GM18502 (cell line): ENCODE results near the gene CSHL1.
"Not testable (repeated sequence)": the region's sequence is repeated elsewhere in the genome, so short reads cannot be mapped to it uniquely, and the experiment has no call there.

Source experiments
- ATAC-seq: cut with Tn5 transposase; IDR thresholded peaks from one replicate; pipeline ENCODE4 v1.9.1; 2021; ENCODE audit warnings: mild to moderate bottlenecking; ENCODE audit not compliant: unreplicated experiment, poor library complexity

Gene CSHL1

DNA sequence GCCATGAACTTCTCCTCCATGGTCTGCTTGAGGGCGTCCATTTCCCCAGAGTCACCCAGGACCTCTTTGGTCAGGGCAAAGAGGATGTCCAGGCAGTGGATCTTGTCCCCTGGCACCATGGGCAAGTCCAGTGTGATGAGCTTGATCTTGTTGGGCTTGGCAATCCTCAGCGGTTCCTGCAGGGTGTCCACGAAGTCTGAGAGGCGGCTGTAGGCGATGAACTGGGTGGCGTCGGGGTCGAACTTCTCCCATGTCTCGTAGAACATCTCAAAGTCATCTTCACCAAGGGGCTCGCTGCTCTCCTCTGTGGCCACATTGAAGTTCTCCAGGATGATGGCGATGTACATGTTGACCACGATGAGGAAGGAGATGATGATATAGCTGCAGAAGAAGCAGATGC is 30.1 kb upstream of the CSHL1 start:
- ATAC-seq: no peak

DNA sequence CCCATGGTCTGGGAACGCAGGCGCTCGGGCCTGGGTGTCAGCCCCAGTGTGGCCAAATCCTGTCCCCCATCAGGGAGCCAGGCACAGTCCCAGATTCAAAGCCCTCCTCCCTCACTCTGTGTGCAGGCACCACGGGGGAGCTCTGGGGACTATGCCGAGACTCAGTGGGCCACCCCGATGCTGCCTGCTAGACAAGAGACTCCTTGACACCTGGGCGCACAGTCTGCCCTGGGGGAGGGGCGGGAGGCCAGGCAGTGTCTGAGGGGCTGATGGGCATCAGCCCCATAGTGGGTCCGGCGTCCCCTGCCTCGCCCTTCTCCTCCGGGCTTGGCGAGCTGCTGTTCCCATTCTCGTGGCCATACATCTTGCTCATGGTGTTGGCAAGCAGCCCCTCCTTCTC is 29.5 kb upstream of the CSHL1 start:
- no peak for ATAC-seq

DNA sequence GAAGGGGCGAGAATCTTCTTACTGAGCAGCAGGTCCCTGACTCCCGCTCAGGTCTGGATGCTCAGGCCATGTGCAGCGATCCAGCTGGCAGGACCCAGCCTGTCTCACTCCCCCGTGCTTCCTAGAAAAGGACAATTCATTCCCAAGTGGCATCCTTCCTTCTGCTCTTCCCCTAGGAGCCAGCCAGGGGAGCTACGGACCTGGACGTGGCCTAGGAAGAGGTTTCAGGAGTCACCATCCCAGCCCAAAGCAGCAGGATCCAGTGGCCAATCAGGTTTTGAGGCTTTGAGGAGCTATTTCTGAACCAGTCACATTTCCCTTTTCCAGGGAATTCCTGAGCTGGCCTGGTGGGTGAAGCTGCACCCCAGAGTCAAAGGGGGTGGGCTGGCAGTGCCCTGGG is 28.8 kb upstream of the CSHL1 start:
- no peak for ATAC-seq

DNA sequence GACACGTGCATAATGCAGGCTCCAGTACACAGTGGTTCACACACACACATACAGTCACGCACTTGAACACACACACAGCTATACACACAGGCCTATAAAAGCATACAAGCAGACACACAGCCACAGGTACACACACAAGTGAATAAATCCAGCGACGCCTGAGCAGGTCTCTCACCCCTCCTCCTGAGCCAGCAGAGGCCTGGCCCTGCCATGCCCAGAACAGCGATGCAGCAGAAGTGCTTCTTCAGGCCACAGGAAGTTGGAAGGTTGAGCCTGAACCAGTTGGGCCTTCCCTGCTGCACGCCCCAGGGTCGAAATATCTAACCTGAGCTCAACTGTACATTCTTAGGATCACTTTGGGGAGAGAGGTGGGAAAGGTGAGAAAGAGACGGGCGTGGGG is 28.3 kb upstream of the CSHL1 start:
- ATAC-seq: no peak

DNA sequence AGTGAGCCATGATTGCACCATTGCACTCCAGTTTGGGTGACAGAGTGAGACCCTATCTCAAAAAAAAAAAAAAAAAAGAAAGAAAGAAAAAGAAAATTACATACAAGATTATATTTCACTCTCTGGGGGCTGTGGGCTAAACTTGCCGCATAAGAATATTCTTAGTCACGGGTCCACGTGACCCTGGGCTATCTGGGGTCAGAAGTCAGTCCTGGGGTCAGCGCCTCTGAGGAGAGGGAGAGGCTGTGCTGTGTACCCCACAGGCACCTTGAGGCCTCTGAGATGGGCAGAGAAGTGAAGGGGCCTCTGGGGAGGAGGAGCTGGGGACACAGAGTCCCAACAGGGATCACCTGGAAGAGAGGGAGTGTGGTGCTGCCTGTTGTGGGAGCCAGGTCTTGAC is 26.9 kb upstream of the CSHL1 start:
- no peak for ATAC-seq

DNA sequence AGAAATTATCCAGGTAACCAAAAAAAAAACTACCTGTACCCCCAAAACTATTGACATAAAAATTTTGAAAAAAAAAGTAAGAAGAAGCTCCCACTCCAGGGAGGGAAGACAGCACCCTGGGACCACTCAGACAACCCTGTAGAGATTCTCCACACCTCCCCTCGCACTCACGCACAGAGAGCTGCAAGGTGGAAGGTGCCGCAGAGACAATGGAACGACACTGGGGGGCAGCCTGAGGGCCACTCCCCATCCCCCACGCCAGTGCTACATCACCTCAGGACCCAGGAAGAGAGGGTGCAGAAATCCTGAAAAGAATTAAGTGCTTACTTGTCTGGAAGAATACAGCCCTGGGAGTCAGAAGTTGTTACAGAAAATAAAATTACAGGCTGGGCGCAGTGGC is 26.3 kb upstream of the CSHL1 start:
- no peak for ATAC-seq

DNA sequence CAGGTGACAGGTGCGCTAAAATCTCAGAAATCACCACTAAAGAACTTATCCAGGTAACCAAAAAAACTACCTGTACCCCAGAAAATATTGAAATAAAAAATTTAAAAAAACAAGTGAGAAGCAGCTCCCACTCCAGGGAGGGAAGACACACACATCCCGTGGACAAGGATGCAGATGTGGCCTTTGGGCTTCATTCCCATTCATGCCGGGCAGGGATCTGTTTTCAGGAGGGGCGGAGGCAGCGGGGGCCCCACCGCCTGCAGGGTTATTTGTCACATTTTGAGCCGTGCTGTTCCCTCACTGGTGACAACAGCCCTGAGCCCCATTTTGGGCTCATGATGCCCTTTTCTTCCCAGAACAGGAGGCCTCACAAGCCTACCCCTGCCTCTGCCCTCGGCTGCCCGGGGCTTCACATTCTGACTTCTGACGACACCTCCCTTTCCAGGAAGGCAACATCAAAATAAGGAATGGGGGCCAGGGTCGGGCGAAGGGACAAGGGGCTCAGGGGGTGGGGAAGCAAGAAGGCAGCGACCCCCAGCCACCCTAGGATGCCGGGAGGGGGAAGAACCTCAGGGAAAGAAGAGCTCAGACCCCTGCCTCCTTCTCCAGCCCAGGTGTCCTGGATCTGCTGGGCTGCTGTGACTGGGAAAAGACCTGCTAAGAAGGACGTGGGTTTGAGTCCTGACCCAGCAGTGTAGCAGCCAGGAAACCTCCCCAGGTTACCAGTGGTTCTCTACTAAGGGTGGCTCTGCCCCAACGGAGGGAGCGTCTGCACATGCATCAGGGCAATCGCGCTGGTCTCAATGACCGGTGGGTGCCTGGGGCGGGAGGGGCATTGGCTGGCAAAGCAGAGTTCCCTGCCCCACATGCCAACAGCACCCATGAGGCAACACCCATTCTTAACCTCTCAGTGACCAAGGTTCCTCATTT is 23.4 kb upstream of the CSHL1 start:
- ATAC-seq: no peak

DNA sequence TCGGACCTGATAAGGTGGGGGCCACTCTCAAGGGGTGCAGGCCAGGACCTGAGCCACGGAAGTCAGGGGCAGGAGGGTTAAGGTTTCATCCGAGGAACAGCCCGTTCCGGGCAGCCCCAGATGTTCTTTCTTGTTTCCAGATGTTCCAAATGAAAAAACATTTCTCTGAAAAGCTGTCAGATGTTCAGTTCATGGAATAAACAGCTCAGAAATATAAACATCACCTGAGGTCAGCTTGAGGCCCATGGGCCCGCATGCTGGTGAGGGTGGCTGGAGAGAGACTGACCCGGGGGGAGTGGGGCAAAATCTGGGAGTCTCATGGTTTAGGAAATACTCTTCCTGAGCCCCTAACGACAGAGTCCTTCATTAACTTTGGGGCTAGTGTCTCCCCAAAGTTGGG is 22.5 kb upstream of the CSHL1 start:
- no peak for ATAC-seq

DNA sequence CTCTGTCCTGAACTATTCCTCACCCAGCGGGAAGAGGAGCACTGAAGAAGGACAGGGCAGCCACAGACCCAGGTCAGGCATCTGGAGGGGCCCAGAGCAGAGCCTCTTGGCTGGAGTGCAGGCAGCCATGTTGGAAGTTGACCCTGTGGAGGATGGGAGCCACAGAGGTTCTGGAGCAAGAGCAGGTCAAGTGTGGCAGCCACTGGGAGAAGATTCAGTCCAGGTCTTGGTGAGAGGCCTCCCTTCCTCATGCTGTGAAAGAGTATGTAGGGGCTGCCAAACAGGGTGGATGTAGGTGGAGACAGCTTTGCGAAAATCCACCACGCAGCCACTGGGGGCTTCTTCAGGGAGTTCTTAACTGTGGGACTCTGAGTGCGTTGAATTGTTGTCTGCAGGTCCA is 21.7 kb upstream of the CSHL1 start:
- ATAC-seq: peak; percentile 19

DNA sequence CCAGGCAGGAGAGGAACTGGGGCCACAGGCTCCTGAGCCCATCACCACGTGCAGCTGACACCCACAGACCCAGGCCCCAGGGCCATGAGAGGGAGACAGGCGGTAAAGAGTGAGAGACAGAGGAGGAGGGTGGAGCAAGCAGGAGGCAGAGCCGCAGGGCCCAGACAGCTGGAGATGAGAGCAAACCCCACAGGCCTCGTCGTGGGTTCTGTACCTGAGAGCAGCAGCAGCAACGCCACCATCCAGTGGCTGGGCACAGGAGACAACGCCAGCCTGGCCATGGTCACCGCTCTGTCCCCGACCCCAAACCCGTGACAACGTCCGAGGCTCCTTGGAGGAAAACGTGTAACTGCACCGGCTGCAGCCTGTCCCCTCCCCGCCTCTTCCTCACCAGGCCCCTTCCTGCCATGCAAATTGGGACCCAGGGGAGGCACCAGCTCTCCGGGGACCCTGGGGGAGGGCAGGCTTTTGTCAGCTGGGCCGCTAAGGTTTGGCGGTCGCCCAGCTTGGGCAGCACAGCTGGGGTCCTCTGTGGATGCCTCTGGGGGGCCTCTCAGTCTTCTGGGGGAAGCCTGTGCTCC is 21.0 kb upstream of the CSHL1 start, which contains the start of gene CD79B:
Gene CD79B, minus strand, starts transcription at position 351 of the 581 bp plus-strand sequence. Its CDS starts 70 bp downstream, at position 281.
- ATAC-seq: peak; percentile 84

DNA sequence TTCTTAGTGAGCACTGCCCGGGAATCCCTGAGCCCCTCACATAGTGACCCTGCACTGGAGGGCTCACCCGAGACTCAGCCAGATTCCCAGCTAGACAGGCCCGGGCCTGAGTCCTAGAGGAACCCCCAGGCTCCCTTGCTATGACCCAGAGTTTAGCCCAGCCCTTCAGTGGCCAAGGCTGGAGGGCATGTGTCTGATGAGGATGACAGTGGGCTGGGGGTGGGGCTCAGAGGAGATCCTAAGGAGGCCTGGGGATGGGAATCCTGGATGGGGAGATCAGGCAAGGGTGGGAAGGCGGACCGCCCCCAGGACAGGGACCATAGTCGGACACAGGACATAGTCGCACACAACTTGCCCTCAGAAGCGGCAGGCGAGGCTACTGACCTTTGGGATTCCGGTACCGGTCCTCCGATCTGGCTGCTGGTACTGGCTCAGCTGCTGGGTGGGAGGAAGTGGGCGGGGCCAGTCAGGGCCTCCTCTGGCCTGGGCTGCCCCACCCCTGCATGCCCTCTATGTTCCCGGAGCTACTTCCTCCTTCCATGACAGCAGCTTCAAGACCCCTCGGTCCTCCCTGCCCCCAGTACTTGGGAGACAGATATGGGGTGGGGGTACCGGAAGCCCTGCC is 20.0 kb upstream of the CSHL1 start:
- no peak for ATAC-seq

DNA sequence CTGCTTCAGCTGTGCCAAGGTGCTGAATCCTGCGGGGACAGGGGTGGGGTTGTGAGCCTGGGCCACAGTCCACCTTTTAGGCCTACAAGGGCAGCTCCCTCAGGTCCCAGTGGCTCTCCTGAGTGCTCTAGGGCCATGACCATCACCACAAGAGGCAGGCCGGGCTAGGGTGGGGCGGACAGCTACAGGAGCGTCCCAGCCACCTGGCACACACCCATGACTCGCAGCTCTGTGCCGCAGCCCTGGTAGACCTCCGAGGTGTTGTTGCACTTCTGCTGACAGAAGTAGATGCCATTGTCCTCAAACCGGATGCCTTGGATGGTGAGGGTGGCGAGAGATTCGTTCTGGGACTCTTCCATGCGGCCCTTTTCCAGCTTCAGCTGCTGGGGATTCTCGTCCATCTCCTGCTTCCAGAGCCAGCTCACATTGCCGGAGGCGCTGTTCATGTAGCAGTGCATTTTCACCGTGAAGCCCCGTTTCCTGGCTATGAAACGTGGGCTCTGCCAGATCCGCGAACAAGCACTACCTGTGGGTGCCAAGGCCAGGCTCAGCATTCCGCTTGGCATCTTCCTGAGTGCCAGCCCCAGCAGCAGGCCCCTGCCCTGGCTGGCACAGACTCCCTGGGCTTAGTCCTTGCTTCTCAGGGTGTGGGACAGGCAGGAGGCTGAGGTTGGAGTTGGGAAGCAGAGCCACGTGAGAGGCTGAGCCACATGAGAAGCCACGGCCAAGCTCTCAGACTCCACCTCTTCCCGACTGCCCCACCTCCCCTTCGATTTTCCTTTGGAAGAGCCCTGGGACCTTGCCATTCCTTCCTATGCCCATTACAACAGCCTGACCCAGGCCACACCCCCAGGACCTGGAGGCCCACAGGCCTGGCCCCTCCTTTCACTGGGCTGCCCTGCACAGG is 19.1 kb upstream of the CSHL1 start:
- ATAC-seq: no peak

DNA sequence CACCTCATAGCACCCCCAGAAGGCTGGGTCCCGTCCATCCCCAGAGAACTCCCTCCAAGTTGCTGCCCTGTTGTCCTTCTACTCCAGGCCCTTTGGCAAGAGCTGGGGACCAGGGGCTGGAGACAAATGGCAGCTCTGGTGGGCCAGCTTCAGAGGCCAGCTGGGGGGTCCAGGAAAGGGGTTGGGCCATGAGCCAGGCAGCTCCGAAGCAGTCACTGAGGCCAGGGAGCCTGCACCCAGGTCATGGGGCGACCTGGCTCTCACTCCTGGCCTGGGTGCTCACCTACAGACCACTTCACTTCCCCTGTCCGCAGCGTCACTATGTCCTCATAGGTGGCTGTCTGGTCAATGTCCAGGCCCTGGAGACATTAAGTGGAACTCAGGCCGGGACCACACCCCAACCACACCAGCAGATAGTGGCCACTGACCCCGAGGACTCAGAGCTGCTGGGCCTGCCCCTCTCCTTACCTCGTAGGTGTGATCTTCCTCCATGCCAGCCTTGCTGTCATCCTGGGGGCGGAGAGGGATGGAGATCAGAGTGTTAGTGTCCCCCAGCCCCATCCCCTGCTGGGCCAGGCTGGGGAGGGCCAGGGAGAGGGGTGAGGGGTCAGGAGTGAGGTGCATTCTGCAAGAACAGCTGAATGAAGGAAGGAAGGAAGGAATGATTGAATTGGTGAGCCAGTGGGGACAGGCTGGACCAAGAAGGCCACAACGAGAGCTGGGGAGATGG is 18.1 kb upstream of the CSHL1 start:
- ATAC-seq: no peak

DNA sequence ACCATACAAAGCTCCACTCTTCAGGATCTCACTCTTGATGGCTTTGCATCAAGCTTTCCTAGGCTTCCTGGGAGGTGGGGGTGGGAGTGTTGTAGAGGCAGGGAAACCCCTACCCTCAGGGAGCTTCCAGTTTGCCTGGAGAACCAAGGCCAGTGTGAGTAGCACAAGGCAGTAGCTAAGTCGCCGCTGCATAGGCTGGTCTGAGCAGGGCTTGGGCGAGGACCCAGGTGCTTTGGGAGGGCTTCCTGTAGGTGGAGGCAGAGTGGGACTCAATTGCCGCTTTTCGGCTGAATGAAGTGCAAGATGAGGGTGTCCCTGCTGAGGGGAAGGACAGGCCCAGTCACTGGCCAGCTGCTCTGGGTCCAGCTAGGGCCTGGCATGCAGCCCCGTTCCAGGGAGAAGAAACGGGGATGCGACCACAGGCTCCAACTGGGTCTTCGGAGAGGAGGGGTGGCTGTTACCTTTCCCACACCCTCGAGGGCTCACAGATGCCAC is 17.2 kb upstream of the CSHL1 start:
- ATAC-seq: no peak

DNA sequence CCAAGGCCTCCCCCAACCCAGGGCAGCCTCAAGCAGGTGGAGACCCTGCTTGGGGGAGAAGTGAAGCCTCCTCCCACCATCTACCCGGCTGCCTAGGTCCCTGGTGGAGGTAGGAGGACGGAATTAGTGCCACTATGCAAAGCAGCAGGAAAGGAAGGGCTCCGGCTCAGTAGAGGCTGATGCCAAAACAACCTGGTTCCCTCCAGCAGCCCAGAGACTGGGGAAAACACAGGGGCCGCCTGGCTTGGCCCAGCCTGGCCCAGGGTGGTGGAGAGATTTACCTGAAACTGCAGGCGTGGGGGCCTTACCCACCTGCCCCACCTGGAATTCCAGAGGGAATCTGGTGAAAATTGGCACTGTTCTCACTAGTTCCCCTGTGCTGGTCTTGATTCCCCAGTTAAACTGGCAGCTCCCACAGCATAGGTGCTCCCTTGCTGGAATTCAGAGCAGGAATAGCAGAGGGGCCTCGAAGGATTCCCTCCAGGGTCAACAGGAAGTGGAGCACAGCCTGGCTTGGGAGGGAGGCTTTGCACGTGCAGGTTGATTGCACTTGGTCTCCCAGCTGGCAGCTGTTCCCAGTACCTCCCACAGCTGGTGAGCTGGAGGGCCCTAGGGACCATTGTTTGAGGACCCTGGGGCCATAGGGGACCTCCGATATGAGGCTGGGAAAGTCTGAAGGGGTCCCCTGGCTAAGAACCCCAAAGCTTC is 16.6 kb upstream of the CSHL1 start:
- no peak for ATAC-seq

DNA sequence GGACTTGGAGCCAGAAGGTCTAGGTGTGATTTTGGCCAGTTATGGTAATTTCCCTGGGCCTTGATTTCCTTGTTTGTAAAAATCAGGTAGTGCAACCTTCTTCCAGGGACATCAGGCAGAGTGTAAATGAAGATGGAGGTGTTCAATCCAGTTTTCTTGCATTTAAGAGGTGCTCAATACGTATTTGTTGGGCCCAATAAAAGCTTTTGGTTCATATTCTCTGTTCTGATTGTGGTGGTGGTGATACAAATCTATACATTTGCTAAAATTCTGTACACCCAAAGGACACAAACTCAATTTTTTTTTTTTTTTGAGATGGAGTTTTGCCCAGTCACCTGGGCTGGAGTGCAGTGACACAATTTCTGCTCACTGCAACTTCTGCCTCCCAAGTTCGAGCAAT is 15.1 kb upstream of the CSHL1 start:
- ATAC-seq: no peak

DNA sequence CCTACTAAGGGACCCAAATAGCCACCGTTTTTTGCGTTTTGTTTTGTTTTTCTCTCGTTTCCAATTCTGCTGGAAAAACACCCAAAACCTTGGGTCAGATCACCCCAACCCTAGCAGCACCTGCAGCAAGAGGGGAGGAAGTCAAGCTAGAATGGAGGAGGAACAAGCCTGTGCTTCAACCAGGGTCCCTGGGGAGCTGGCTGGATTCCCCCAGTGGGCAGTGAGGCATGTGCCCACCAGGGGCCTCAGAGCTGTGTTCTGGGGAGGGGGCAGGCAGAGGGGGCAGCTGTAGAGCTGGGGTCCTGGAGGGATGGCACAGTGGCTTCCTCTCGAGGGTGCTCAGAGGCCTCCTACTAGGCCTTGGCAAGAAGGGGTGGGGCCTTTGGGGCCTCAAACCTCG is 14.6 kb upstream of the CSHL1 start:
- ATAC-seq: no peak

DNA sequence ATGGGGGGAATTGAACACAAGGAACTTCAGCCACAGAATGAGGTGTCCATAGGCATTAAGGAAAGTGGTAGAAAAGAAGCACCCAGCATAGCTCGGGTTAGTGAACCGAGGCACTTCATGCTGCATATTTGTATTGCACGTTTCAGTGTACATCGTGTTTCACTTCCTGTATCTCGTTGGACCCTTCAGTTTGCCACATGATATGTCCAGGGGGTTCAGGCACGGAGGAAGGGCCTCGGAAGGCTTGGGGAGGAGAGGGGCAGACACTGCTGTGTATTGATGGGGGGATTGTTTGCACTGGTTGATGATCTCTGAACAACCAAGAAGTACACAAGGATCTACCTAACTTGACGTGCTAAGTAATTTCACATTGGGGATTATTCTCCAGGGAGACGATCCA is 11.3 kb upstream of the CSHL1 start:
- ATAC-seq: not testable (repeated sequence)

DNA sequence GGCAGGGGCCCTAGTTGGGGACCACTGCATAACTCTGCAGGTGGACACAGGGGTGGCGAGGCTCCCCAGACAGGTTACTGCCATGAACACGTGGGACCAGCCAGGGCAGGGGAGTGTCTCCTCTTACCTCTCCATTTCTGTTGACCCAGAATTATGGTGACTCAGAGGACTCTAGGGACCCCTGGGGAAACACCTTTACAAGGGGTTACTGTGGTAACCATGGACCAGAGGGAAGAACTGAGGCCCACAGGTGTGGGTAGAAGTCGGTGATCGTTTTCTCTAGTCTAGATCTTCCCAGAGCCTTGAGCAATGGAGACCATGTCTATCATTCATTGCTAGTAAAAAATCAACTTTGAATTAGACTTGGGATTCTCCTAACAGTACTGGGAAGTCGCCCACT is 9.7 kb upstream of the CSHL1 start:
- ATAC-seq: not testable (repeated sequence)
